Measurements from ENCODE around the gene ETFDH. TPM values are rescaled to one million over a fixed set of nuclear protein-coding genes. Genes with fewer than 3 reads are reported as not detected.
A peak's percentile ranks its signal among the peaks of the same experiment; 100 is the strongest.

ETFDH gene
- total and polyA plus RNA-seq, 2 experiments from 2014 or later = 11.4 to 17.7 TPM

DNA sequence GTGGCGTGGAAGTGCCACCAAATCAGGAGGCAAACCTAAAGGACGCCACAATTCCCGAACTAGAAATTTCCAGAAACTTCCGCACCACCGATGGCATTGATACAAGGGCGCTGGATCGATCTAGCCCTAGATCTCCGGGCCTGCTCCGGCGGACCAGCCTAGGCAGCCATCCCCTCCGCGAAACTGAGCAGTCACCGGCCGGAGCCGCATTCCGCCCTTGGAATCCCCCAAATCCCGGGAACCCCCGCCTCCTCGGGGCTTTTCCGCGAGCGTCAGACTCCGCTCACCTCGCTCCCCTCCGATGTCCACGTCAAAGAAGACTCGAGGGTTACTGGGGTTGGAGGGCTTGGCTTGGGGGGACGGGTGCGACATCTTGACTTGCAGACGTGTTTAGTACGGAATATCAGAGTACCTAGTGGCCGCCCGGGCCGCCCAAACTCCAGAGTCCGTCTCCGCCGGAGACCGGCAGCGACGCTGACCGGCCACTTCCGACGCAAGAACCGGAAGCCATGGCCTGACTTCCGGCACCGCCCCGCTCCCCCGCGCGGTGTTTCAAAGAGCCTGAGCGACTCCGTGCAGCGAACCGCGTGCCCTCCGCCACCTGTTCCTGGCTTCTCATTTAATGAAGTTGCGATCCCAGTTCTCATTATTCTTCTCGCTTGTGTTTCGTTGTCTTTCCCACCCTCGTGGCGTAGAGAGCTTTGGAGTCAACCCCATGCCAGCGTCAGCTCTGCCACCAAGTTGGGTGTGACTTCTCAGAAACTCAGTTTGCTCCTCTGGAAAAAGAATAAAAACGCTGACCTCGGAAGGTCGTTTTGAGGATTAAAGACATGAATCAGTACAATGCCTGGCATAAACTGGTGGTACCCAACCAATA lies 51.1 kb downstream of the ETFDH start, which contains the start of gene PPID:
PPID (minus strand) TSS at position 480 of the 877 bp plus-strand sequence; CDS start at position 372, 108 bp downstream.
- Histone ChIP-seq H3K27me3 (ENCODE audit: insufficient read depth) (no peaks in the 10 kb centered on the region), H3K36me3 (ENCODE audit: insufficient read depth) (peaks cover 18% of the 10 kb centered on the region; the same call in 1 of the 2 replicates), H3F3A (replicated peaks; ENCODE audit: low read depth) (0 out of 2 replicates have a peak, but pooled peaks cover 3% of the 10 kb centered on the region), H3K27ac (ENCODE audit: low read depth) (peak within 1 kb of the TSS; percentile 81), H4K20me1 (replicated peaks; ENCODE audit: insufficient read depth) (no peaks in the 10 kb centered on the region), H3K79me2 (replicated peaks; ENCODE audit: insufficient read depth) (peaks cover 21% of the 10 kb centered on the region), H3K9me2 (ENCODE audit: insufficient read depth) (no peaks in the 10 kb centered on the region), H3K4me1 (ENCODE audit: insufficient read depth) (0 out of 2 replicates have a peak, but pooled peaks cover 4% of the 10 kb centered on the region), H2AFZ (peak within 1 kb of the TSS; percentile 83), H3K4me3 (peak within 1 kb of the TSS; percentile 82), H3K4me2 (peak within 1 kb of the TSS; percentile 81)
- DNase-seq (ENCODE audit: low spot score) (peak; percentile 92), ATAC-seq (peak; percentile 96)
- peak within 1 kb of the TSS; percentile 91 for H3K27ac Mint-ChIP-seq
- H3K36me3 Mint-ChIP-seq (ENCODE audit: low read depth) = peaks cover 31% of the 10 kb centered on the region
- peak within 1 kb of the TSS; percentile 94 for H3K4me3 Mint-ChIP-seq
- no peaks in the 10 kb centered on the region for H3K9me3 Mint-ChIP-seq
- H3K27me3 Mint-ChIP-seq (ENCODE audit: insufficient read depth, low read depth, poor library complexity) = peaks cover 3% of the 10 kb centered on the region
- TF ChIP-seq, protein P1, sequence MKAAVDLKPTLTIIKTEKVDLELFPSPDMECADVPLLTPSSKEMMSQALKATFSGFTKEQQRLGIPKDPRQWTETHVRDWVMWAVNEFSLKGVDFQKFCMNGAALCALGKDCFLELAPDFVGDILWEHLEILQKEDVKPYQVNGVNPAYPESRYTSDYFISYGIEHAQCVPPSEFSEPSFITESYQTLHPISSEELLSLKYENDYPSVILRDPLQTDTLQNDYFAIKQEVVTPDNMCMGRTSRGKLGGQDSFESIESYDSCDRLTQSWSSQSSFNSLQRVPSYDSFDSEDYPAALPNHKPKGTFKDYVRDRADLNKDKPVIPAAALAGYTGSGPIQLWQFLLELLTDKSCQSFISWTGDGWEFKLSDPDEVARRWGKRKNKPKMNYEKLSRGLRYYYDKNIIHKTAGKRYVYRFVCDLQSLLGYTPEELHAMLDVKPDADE (IDR thresholded peaks at IDR 0.05) = peak; percentile 67; the same call in 1 of the 2 replicates
- peak; percentile 87 for TF ChIP-seq POLR2AphosphoS5 (IDR thresholded peaks at IDR 0.05; ENCODE audit: low read depth)
- peak; percentile 17; the same call in 1 of the 2 replicates for TF ChIP-seq CREB1 (CRISPR knock-in tag; IDR thresholded peaks at IDR 0.05; ENCODE audit: low read depth)
- TF ChIP-seq, protein P2, sequence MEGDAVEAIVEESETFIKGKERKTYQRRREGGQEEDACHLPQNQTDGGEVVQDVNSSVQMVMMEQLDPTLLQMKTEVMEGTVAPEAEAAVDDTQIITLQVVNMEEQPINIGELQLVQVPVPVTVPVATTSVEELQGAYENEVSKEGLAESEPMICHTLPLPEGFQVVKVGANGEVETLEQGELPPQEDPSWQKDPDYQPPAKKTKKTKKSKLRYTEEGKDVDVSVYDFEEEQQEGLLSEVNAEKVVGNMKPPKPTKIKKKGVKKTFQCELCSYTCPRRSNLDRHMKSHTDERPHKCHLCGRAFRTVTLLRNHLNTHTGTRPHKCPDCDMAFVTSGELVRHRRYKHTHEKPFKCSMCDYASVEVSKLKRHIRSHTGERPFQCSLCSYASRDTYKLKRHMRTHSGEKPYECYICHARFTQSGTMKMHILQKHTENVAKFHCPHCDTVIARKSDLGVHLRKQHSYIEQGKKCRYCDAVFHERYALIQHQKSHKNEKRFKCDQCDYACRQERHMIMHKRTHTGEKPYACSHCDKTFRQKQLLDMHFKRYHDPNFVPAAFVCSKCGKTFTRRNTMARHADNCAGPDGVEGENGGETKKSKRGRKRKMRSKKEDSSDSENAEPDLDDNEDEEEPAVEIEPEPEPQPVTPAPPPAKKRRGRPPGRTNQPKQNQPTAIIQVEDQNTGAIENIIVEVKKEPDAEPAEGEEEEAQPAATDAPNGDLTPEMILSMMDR (conservative IDR thresholded peaks at IDR 0.05; ENCODE audit: low read depth in 2 of 2) = no peak
- H3K4me1 Mint-ChIP-seq = peaks cover 4% of the 10 kb centered on the region

DNA sequence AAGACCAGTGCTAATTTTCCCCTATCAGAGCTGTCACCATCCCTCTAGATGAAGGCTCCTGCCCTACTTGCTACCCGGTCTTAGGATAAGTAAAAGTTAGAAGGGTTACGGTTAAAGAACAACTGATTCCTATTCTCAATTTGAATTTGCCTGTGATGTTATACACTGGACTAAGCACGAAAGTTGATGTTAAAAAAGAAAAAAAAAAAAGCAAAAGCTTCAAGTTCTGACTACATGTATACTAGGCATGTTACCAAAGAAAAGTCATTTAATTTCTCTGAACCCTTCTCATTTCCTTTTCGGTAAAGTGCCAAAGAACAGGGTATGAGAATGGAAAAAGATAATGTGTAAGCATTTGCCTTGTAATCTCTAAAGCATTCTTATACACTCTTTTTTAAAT lies 52.5 kb downstream of the ETFDH start:
- no peaks in the 10 kb centered on the region for H3K9me2 ChIP-seq (ENCODE audit: insufficient read depth)
- no peak overlapping the region for H3K4me2 ChIP-seq
- H3K27ac ChIP-seq (ENCODE audit: low read depth) = no peak overlapping the region
- peaks cover 10% of the 10 kb centered on the region for H3K4me1 Mint-ChIP-seq
- H3K4me1 ChIP-seq (ENCODE audit: insufficient read depth) = 0 out of 2 replicates have a peak, but pooled peaks cover 8% of the 10 kb centered on the region
- ATAC-seq = no peak
- no peak overlapping the region for H3K4me3 ChIP-seq
- H2AFZ ChIP-seq = no peak overlapping the region
- H3K27me3 ChIP-seq (ENCODE audit: insufficient read depth) = no peaks in the 10 kb centered on the region
- peaks cover 3% of the 10 kb centered on the region for H3K27me3 Mint-ChIP-seq (ENCODE audit: insufficient read depth, low read depth, poor library complexity)
- H3K4me3 Mint-ChIP-seq = no peak overlapping the region; the same call in 2 of the 3 replicates
- H3K9me3 Mint-ChIP-seq = no peaks in the 10 kb centered on the region
- peaks cover 7% of the 10 kb centered on the region; the same call in 1 of the 2 replicates for H3K36me3 ChIP-seq (ENCODE audit: insufficient read depth)
- H3F3A ChIP-seq (replicated peaks; ENCODE audit: low read depth) = 0 out of 2 replicates have a peak, but pooled peaks cover 3% of the 10 kb centered on the region
- H3K36me3 Mint-ChIP-seq (ENCODE audit: low read depth) = peaks cover 19% of the 10 kb centered on the region; the same call in 2 of the 3 replicates
- no peaks in the 10 kb centered on the region for H4K20me1 ChIP-seq (replicated peaks; ENCODE audit: insufficient read depth)
- H3K79me2 ChIP-seq (replicated peaks; ENCODE audit: insufficient read depth) = peaks cover 21% of the 10 kb centered on the region
- no peak overlapping the region for H3K27ac Mint-ChIP-seq
- no peak for DNase-seq (ENCODE audit: low spot score)
- TF ChIP-seq JUNB (IDR thresholded peaks at IDR 0.05; ENCODE audit: unreplicated experiment) (no peak), EZH2phosphoT487 (IDR thresholded peaks at IDR 0.05; ENCODE audit: unreplicated experiment) (no peak), ZNF114 (CRISPR knock-in tag; IDR thresholded peaks at IDR 0.05) (no peak), POLR2AphosphoS5 (IDR thresholded peaks at IDR 0.05; ENCODE audit: low read depth) (no peak), EZH2 (IDR thresholded peaks at IDR 0.05; ENCODE audit: low read depth, unreplicated experiment) (no peak), STAT1 (IDR thresholded peaks at IDR 0.05; ENCODE audit: unreplicated experiment) (no peak)
- TF ChIP-seq, protein P3, sequence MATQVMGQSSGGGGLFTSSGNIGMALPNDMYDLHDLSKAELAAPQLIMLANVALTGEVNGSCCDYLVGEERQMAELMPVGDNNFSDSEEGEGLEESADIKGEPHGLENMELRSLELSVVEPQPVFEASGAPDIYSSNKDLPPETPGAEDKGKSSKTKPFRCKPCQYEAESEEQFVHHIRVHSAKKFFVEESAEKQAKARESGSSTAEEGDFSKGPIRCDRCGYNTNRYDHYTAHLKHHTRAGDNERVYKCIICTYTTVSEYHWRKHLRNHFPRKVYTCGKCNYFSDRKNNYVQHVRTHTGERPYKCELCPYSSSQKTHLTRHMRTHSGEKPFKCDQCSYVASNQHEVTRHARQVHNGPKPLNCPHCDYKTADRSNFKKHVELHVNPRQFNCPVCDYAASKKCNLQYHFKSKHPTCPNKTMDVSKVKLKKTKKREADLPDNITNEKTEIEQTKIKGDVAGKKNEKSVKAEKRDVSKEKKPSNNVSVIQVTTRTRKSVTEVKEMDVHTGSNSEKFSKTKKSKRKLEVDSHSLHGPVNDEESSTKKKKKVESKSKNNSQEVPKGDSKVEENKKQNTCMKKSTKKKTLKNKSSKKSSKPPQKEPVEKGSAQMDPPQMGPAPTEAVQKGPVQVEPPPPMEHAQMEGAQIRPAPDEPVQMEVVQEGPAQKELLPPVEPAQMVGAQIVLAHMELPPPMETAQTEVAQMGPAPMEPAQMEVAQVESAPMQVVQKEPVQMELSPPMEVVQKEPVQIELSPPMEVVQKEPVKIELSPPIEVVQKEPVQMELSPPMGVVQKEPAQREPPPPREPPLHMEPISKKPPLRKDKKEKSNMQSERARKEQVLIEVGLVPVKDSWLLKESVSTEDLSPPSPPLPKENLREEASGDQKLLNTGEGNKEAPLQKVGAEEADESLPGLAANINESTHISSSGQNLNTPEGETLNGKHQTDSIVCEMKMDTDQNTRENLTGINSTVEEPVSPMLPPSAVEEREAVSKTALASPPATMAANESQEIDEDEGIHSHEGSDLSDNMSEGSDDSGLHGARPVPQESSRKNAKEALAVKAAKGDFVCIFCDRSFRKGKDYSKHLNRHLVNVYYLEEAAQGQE (IDR thresholded peaks at IDR 0.05; ENCODE audit: unreplicated experiment) = no peak

Data from GM23338 (cell line).